Smooth muscle cell (in vitro differentiated cells): ENCODE results near the gene GSTO2. TPM values are rescaled to one million over a fixed set of nuclear protein-coding genes. Genes with fewer than 3 reads are reported as not detected.

ENCODE experiments used
- DNase-seq: peaks from one replicate; lab custom pipeline; 2025; ENCODE audit not compliant: unreplicated experiment; lab: John Stamatoyannopoulos, UW
- H2AFZ ChIP-seq: fragments of 200-600 bp; sonication (generic); 2 replicates; pipeline ENCODE4 v1.6.0; 2016; ENCODE audit warnings: antibody characterized with exemption, low read depth, mild to moderate bottlenecking
- H3F3A ChIP-seq: fragments of 200-600 bp; sonication (generic); 2 replicates; pipeline ENCODE4 v1.6.0; 2017; ENCODE audit warnings: antibody characterized with exemption, low read depth
- H3K27ac ChIP-seq: fragments of 200-600 bp; sonication (generic); 2 replicates; pipeline ENCODE4 v1.5.1; 2016; ENCODE audit warnings: low read depth, mild to moderate bottlenecking
- H3K27me3 ChIP-seq: fragments of 200-600 bp; sonication (generic); 2 replicates; pipeline ENCODE4 v1.6.1; 2016; ENCODE audit warnings: low read depth, mild to moderate bottlenecking
- H3K36me3 ChIP-seq: fragments of 200-600 bp; sonication (generic); 2 replicates; pipeline ENCODE4 v1.5.1; 2016; ENCODE audit warnings: low read depth
- H3K4me1 ChIP-seq: fragments of 200-600 bp; sonication (generic); 2 replicates; pipeline ENCODE4 v1.5.1; 2016; ENCODE audit warnings: low read depth
- H3K4me2 ChIP-seq: fragments of 200-600 bp; sonication (generic); 2 replicates; pipeline ENCODE4 v1.6.0; 2016; ENCODE audit warnings: mild to moderate bottlenecking
- H3K4me3 ChIP-seq: fragments of 200-600 bp; sonication (generic); 2 replicates; pipeline ENCODE4 v1.5.1; 2016; ENCODE audit warnings: mild to moderate bottlenecking
- H3K79me2 ChIP-seq: fragments of 200-600 bp; sonication (generic); 2 replicates; pipeline ENCODE4 v1.6.0; 2016; ENCODE audit warnings: low read depth, mild to moderate bottlenecking
- H3K9ac ChIP-seq: fragments of 200-600 bp; sonication (generic); 2 replicates; pipeline ENCODE4 v1.6.0; 2016; ENCODE audit warnings: low read depth
- H3K9me3 ChIP-seq: fragments of 200-600 bp; sonication (generic); replicated peaks from 2 replicates; pipeline ENCODE4 v1.5.1; 2016; ENCODE audit warnings: low read depth
- H4K20me1 ChIP-seq: fragments of 200-600 bp; sonication (generic); 2 replicates; pipeline ENCODE4 v1.6.0; 2016; ENCODE audit warnings: low read depth
- CTCF ChIP-seq: fragments of 200-600 bp; sonication (generic); IDR thresholded peaks from 2 replicates; pipeline ENCODE4 v1.5.1; 2017; ENCODE audit warnings: borderline replicate concordance, mild to moderate bottlenecking, antibody characterized with exemption; ENCODE audit not compliant: insufficient read depth, poor library complexity, severe bottlenecking
- WGBS: methylation state at CpG from one replicate; pipeline ENCODE4 v1.1.7; 2016; ENCODE audit warnings: low lambda C conversion rate; 5-methylcytosine and 5-hydroxymethylcytosine counted together
- polyA plus RNA-seq: library from polyadenylated mRNA; unstranded; fragments of >200 nt; fragmentation: Nextera tagmentation; extraction: Ambion mirVana; gene quantifications from 2 replicates; pipeline ENCODE4 v1.2.1, GENCODE V29; 2016
- total RNA-seq: library from RNA; depleted of rRNA; stranded (reverse); fragments of >200 nt; gene quantifications from 2 replicates; pipeline ENCODE4 v1.2.3, GENCODE V29; 2014

GSTO2 gene
- total and polyA plus RNA-seq, 2 experiments from 2014 or later: 2.1 to 3.7 TPM

- no peak overlapping the region for H3K4me2 ChIP-seq
- no peaks in the 10 kb centered on the region for H3K36me3 ChIP-seq
- no peak overlapping the region for H3K9ac ChIP-seq
- H4K20me1 ChIP-seq: no peaks in the 10 kb centered on the region
- no peaks in the 10 kb centered on the region for H3K27me3 ChIP-seq
- no peaks in the 10 kb centered on the region for H3K9me3 ChIP-seq
- TF ChIP-seq CTCF: no peak
- no peaks in the 10 kb centered on the region for H3K79me2 ChIP-seq
- WGBS: 91% methylated on average over 4 of the region's 4 CpGs
- no peak overlapping the region for H3K4me3 ChIP-seq
- peaks cover 9% of the 10 kb centered on the region for H3K4me1 ChIP-seq
- H2AFZ ChIP-seq: peak overlapping the region; percentile 99
- no peak overlapping the region for H3K27ac ChIP-seq
- no peak for DNase-seq
- H3F3A ChIP-seq: no peaks in the 10 kb centered on the region
These were observed 38.5 kb upstream of the GSTO2 start for GRCh38 chr10:104230490-104230889.

GRCh38 chr10:104231784-104232612, 37.0 kb upstream of the GSTO2 start, which contains the start of gene CFAP43:
TSS of gene CFAP43 (minus strand) at chr10:104232364. CDS start at chr10:104232246, 118 bp downstream.
- H3K36me3 ChIP-seq: no peaks in the 10 kb centered on the region
- no peaks in the 10 kb centered on the region for H3F3A ChIP-seq
- H3K4me1 ChIP-seq: peaks cover 9% of the 10 kb centered on the region
- no peaks in the 10 kb centered on the region for H3K9me3 ChIP-seq
- WGBS: 1% methylated on average over 47 of the region's 60 CpGs
- H3K79me2 ChIP-seq: no peaks in the 10 kb centered on the region
- H3K4me2 ChIP-seq: peak within 1 kb of the TSS; percentile 98
- DNase-seq: peak; percentile 78
- H4K20me1 ChIP-seq: no peaks in the 10 kb centered on the region
- peak within 1 kb of the TSS; percentile 96 for H3K9ac ChIP-seq
- H2AFZ ChIP-seq: peak within 1 kb of the TSS; percentile 99
- no peak for TF ChIP-seq CTCF
- no peaks in the 10 kb centered on the region for H3K27me3 ChIP-seq
- peak within 1 kb of the TSS; percentile 24 for H3K27ac ChIP-seq
- H3K4me3 ChIP-seq: peak within 1 kb of the TSS; percentile 78

DNA sequence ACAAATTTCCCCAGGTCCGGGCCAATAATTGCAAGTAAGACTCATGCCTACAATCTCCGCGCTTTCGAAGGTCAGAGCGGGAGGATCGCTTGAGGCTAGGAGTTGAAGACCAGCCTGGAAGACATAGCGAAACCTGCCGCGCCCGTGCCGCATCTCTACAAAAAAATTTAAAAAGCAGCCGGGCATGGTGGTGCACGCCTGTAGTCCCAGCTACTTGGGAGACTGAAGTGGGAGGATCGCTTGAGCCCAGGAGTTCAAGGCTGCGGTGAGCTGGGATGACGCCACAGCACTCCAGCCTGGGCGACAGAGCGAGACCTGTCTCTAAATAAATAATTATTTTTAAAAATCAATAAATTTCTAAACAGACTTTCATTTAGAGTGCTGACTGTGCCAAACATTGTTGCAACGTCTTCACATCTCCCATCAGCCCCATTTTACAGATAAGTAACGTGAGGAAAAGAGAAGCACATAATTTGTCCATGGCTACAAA, 36.3 kb upstream of the GSTO2 start:
- Histone ChIP-seq H2AFZ (peak overlapping the region; percentile 99), H4K20me1 (no peaks in the 10 kb centered on the region), H3K27me3 (no peaks in the 10 kb centered on the region), H3K9ac (peak overlapping the region; percentile 96), H3F3A (no peaks in the 10 kb centered on the region), H3K4me3 (peak overlapping the region; percentile 78), H3K36me3 (no peaks in the 10 kb centered on the region), H3K27ac (no peak overlapping the region), H3K4me2 (peak overlapping the region; percentile 98), H3K79me2 (no peaks in the 10 kb centered on the region), H3K9me3 (no peaks in the 10 kb centered on the region), H3K4me1 (peaks cover 9% of the 10 kb centered on the region)
- no peak for DNase-seq
- WGBS: 41% methylated on average over 20 of the region's 20 CpGs
- no peak for TF ChIP-seq CTCF
